ENCODE measurements around the gene PALLD. TPM values are rescaled to one million over a fixed set of nuclear protein-coding genes. Genes with fewer than 3 reads are reported as not detected.

Gene PALLD
- total RNA-seq, 2 donors from 2014 or later: 440 to 625 TPM

GRCh38 chr4:168856312-168856711 is 359.5 kb downstream of the PALLD start:
- ATAC-seq (no peak), DNase-seq (no peak)
- intact Hi-C loops (cut with DNase I): no loop called here

- peak in 1 of 2 donors; percentile 14 for ATAC-seq
- intact Hi-C loops (cut with DNase I): no loop called here
- no peak for DNase-seq
Observed at GRCh38 chr4:168857009-168857408, 360.2 kb downstream of the PALLD start.

GRCh38 chr4:168857546-168858314 is 360.9 kb downstream of the PALLD start:
- intact Hi-C loops (cut with DNase I): no loop called here
- peak in 1 of 2 donors; percentile 5 for ATAC-seq
- DNase-seq: no peak

GRCh38 chr4:168859100-168859499 is 362.2 kb downstream of the PALLD start:
- ATAC-seq (no peak), DNase-seq (no peak)
- intact Hi-C loops (cut with DNase I): no loop called here

- intact Hi-C loops (cut with DNase I): no loop called here
- ATAC-seq: no peak
- DNase-seq: no peak
Observed at GRCh38 chr4:168859888-168860694, 363.2 kb downstream of the PALLD start.

GRCh38 chr4:168860827-168861226 is 364.0 kb downstream of the PALLD start:
- no peak for ATAC-seq
- intact Hi-C loops (cut with DNase I): no loop called here
- no peak for DNase-seq

- peak in 1 of 2 donors; percentile 20 for ATAC-seq
Observed at GRCh38 chr4:168863719-168864647, 367.1 kb downstream of the PALLD start.

GRCh38 chr4:168864821-168865541 is 368.1 kb downstream of the PALLD start:
- ATAC-seq: peak; percentile 38 to 69
- intact Hi-C loops (cut with DNase I): no loop called here
- no peak for DNase-seq

More at GRCh38 chr4:168863719-168864647, 367.1 kb downstream of the PALLD start:
- DNase-seq: no peak
- intact Hi-C loops (cut with DNase I): no loop called here

GRCh38 chr4:168865854-168866253 is 369.0 kb downstream of the PALLD start:
- intact Hi-C loops (cut with DNase I): no loop called here
- ATAC-seq (no peak), DNase-seq (no peak)

- no peak for ATAC-seq
- DNase-seq: no peak
- intact Hi-C loops (cut with DNase I): no loop called here
Observed at GRCh38 chr4:168866635-168867034, 369.8 kb downstream of the PALLD start.

- no peak for DNase-seq
- intact Hi-C loops (cut with DNase I): no loop called here
- ATAC-seq: no peak
Observed at GRCh38 chr4:168867128-168867527, 370.3 kb downstream of the PALLD start.

- intact Hi-C loops (cut with DNase I): no loop called here
- DNase-seq: no peak
- no peak for ATAC-seq
Observed at GRCh38 chr4:168868044-168868781, 371.4 kb downstream of the PALLD start.

- intact Hi-C loops (cut with DNase I): no loop called here
- DNase-seq (no peak), ATAC-seq (no peak)
Observed at GRCh38 chr4:168868802-168869201, 371.9 kb downstream of the PALLD start.

GRCh38 chr4:168870004-168870403 is 373.2 kb downstream of the PALLD start:
- no peak for DNase-seq
- no peak for ATAC-seq
- intact Hi-C loops (cut with DNase I): no loop called here

- intact Hi-C loops (cut with DNase I): no loop called here
- no peak for ATAC-seq
- DNase-seq: no peak
Observed at GRCh38 chr4:168871632-168872031, 374.8 kb downstream of the PALLD start.

GRCh38 chr4:168874083-168874482 is 377.2 kb downstream of the PALLD start:
- no peak for ATAC-seq
- no peak for DNase-seq
- intact Hi-C loops (cut with DNase I): no loop called here

GRCh38 chr4:168876106-168876505 is 379.3 kb downstream of the PALLD start:
- intact Hi-C loops (cut with DNase I): no loop called here
- ATAC-seq (no peak), DNase-seq (no peak)

Data from left cardiac atrium (tissue), 4 donors.